GM18508 (cell line): ENCODE measurements around the gene PKMYT1.

ENCODE experiments used
- ATAC-seq: cut with Tn5 transposase; IDR thresholded peaks from one replicate; pipeline ENCODE4 v1.9.1; 2021; ENCODE audit warnings: moderate number of reproducible peaks; ENCODE audit not compliant: insufficient read depth, unreplicated experiment

PKMYT1 gene

DNA sequence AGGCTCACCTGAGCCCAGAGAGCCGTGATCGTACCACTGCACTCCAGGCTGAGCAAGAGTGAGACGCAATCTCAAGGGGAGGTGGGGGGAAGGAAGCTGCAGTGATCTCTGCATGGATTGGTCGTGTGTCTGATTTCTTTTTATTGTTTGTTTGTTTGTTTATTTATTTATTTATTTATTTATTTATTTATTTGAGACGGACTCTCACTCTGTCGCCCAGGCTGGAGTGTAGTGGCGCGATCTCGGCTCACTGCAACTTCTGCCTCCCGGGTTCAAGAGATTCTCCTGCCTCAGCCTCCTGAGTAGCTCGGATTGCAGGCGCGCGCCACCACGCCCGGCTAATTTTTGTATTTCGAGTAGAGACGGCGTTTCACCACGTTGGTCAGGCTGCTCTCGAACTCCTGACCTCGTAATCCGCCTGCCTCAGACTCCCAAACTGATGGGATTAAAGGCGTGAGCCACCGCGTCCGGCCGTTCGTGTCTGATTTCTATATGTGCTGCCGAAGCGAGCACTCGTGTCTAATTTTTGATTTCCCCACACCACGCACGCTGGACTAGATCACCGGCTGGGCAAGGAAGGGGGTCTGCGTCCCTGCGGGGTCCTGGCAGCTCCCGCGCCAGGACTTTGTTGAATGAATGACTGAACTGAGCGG is 39.5 kb upstream of the PKMYT1 start:
- ATAC-seq = no peak

DNA sequence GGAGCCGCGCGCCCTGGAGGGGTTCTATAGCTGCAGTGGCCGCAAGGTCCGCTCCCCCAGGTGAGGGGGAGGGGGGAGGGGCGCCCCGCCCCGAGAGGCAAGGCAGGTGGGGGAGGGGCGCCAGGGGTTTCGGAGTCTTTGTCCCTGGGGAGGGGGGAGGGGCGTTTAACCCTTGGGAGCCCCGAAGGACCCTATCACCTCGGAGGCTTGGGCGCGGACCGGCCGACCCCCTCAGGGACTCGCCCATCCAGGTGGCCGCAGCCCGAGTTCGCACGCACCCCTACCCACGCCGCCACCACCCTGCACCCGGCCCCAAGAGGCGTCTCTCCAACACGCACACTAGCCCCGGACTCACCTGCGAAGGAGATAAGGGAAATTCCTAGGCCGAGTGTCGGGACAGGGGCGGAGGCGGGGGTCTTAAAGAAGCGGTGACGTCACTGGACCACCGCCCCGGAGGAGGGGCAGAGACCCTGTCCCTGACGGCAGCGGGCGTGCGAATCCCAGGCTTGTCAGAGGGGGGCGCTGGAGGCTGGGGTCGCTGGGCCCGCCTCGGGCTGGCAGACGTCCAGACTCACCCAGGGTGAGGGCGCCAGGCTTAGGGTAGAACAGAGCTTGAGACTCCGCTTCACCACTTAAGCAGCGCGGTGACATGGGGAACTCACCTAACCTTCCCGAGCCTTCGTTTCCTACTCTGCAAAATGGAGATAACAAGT is 37.7 kb upstream of the PKMYT1 start, which contains the start of gene CLDN6:
Gene CLDN6, minus strand, starts transcription at position 390 of the 713 bp plus-strand sequence. CDS start 2,162 bp downstream, outside the sequence.
- no peak for ATAC-seq

DNA sequence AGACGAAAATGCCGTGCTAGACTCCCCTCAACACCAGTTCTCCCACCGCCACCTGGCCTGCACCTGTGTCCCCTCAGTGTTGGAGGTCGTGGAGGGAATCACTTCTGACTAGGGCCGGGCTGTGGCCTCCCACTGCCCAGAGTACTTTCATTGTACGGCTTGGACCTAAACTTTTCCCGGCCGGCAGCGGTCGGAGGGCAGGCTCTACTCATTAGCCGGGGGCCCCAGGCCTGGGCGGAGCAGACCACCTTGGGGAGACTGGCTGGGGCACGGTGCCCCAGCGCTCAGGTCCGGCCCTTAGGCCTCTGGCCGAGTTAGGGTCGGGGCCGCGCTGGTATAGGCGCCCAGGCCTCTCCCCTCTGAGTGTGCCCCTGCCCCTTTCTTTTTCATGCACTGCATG is 37.1 kb upstream of the PKMYT1 start:
- ATAC-seq = no peak

DNA sequence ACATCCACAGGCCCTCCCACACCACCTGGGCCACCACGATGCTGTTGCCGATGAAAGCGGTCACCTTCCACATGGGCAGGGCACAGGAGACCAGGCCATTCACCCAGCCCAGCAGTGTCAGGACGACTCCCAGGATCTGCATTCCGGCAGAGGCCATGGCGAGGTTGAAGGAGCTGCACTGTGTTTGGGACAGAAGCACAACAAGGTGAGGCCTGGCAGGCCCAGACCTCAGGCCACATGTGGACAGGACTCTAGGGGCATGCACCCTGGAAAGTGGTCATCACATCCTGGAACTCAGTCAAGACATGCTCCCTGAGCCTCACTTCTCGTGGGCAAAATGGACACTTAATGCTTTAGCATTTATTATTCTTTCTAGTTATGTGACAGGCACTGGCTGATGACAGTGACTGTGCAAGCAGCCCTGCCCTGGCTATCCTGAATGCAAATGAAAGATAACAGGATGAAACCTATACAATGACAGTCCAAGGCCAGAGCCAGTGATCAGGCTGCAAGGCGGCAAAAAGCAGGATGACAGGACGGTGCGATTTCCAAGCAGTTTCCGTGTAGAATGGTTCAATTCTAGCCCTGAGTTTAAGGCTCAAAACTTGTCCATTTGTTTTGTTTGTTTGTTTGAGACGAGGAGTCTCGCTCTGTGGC is 35.7 kb upstream of the PKMYT1 start:
- ATAC-seq = no peak

DNA sequence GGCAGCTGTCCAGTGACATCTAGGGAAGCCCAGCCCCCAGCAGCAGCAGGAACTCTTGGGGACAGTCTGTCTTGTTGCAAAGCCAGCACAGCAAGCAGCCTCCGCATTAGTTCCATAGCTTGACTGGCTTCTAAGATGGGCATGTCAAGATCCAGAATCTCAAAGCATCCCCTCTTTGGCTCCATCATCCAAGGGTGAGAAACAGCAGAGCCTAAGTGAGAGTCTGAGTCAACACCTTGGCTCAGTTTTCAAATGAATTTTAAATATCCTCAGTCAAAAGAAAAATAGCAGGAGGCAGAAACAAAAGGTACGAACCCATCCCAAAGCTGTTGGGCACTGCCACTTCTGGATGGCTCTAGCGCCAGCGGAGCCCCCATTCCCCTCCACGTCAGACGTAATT is 34.7 kb upstream of the PKMYT1 start:
- ATAC-seq = no peak

DNA sequence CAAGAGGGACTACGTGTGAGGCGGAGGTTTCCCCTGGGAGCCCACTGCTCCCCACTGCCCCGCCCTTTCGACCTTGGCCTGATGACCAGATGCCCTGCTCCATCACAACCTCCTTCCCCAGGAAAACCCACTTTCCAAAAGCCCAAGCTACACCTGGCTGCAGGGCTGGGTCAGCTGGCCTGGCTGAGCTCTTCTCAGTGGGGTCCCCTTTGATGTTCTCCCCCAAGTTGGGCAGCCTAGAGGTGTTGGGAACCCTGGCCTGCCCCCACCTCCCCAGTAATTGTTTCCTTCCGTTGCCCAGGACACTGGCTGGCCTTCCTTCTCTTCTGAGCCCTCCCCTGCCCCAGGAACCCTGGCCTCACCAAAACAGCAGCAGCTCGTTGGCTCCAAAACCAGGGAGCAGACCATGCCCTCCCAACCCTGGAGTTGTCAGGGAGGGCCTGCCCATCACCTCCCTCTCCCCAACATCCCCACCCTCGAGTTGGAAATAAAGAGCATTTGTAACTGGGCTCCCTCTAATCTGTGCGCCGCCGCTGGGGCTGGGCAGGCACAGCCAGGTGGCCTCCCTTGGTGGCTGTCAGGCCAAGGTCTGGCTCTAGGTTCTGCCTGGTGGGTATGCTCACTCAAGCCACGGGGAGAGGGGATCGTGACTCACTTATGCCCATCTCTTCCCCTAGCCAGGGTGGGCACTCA is 33.9 kb upstream of the PKMYT1 start:
- ATAC-seq = no peak

DNA sequence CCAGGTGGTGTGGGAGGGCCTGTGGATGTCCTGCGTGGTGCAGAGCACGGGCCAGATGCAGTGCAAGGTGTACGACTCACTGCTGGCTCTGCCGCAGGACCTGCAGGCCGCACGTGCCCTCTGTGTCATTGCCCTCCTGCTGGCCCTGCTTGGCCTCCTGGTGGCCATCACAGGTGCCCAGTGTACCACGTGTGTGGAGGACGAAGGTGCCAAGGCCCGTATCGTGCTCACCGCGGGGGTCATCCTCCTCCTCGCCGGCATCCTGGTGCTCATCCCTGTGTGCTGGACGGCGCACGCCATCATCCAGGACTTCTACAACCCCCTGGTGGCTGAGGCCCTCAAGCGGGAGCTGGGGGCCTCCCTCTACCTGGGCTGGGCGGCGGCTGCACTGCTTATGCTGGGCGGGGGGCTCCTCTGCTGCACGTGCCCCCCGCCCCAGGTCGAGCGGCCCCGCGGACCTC is 33.3 kb upstream of the PKMYT1 start:
- ATAC-seq = no peak

DNA sequence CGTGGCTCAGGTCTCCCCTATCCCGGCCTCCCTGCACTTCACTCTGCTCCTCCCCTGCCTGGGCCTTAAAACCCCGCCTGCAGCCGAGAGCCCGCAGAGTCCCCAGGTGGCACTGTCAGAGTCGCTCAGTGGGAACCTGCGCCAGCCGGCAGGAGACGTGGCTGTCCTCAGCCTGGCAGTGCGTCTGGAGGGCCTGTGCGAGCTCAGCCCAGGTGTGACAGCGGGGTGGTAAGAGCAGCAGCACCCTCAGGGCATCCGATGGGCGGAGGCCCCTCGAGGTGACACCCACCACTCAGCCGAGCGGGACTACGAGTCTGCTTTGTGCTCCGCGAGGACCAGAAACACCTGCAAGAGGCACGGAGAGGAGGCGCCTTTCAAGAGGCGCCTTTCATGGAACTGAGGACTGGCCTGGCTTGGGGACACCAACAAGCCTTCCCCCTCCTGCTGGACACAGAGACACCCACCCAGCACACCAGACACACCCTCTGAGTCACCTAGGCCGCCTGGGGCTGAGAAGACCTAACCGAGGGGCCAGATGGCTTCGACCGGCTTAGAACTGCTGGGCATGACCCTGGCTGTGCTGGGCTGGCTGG is 32.7 kb upstream of the PKMYT1 start, which contains the start of gene CLDN9:
Gene CLDN9, plus strand, starts transcription at position 96 of the 593 bp plus-strand sequence. Its CDS starts 440 bp downstream, at position 536.
- no peak for ATAC-seq

DNA sequence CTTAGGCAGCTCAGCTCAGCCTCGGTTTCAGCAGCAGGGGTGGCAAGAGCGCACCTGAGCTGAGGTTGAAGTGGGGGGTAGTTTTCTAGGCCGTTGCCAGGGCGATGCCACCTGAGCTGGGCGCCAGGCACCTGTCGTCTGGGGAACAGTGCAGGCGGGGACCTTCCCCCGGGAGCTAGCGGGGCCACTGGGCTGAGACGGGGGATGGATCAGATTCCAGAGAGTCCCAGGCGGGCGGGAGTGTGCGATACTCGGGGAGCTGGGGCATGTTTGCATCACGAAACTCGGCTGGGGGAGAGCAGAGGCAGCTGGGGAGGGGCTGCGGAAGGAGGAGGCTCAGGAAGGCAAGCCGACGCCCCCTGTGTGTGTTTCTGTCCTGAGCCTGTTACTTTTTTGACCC is 32.0 kb upstream of the PKMYT1 start:
- ATAC-seq = no peak

DNA sequence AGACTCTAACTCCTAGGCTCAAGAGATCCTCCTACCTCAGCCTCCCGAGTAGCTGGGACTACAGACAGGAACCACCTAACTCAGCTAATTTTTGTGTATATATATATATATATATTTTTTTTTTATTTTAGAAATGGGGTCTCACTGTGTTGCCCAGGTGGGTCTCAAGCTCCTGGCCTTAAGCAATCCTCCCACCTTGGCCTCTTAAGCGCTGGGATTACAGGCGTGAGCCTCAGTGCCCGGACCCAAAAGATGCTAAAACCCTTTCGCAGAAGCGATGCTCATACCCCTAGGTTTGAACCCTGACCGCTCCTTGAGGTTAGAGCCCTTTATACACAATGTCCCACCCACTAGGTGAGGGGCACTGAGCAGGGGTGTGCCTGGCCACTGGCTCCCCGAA is 30.3 kb upstream of the PKMYT1 start:
- no peak for ATAC-seq

DNA sequence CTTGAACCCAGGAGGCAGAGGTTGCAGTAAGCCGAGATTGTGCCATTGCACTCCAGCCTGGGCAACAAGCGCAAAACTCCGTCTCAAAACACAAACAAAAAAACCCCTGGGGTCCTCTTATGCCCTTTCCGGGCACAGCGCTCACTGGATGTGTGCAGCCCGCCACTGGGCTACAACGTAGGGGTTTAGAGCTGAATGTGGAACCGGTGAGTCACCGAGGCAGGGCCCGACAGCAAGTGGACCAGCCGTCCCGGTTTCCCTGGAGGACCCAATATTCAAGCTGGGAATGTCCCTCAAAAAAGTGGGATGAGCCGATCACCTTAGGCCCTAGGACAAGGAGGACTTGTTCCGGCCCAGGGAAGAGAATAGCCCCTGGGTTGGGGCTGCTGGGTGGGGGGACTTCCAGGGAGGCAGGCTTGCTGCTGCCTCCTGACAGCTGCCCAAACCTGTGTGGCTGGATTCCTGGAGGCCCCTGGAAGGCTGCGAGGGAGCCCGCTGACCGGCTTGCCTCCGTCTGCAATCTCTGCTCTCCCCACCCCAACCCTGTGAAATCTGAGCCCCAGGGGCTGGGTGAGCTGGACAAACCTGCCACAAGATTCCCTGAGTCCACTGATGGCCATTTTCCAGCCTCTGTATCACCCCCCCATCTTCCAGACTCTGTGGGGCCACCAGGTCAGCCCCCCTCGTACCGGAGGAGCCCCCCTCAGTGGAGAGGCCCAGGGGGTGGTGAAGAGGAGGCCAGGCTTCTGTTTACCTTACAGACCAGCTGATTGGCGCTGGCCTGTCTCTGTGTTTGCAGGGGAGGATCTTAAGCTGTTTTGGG is 29.5 kb upstream of the PKMYT1 start:
- no peak for ATAC-seq

DNA sequence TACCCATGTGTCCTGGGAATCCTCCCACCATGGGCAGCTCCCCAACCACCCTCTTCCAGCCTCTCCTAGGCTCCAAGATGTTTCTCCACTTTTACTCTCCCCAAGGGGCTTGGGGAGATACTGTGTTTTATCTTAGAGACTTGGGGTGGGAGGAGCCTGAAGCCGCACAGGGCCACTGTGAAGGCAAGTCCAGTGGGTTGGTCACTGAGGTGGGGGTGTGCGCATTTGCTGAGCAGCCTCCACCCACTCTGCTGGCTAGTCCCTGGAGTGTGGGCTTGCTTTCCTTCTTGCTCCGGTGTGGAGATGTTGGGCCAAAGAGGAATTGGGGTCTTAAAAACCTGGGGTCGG is 28.4 kb upstream of the PKMYT1 start:
- ATAC-seq = no peak

DNA sequence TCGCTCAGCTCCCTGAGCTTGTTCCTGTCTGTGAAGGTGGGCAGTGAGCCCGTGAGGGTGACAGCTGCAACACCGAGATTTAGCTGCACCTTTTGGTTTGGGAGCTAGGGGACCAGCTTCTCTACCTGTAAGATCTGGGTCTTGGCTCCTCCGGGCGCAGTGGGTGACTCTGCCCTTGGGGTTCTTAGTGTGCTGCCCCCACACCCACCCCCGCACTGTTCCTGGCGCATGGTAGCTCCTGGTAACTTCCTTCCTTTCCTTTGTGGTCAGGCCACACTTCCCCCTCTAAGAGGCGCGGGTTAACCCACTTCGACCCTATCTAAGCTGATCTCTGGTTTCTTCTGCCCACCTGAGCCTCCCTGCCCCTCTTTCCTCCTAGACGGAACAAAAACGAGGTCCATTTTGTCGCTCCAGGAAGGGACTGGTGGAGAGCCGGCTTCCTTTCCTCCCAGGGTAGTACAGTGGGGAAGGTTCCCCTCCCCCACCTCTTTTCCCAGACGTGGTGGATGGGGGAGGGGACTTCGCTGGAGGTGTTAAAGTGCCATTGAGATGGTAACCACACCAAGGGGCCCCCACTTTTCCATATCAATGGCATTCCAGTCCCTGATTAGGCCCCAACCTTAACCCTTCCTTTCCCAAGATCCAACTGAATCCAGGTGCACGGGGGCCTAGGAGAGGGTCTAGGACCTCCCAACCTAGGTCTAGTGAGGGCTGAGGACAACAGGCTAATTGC is 27.9 kb upstream of the PKMYT1 start:
- no peak for ATAC-seq

DNA sequence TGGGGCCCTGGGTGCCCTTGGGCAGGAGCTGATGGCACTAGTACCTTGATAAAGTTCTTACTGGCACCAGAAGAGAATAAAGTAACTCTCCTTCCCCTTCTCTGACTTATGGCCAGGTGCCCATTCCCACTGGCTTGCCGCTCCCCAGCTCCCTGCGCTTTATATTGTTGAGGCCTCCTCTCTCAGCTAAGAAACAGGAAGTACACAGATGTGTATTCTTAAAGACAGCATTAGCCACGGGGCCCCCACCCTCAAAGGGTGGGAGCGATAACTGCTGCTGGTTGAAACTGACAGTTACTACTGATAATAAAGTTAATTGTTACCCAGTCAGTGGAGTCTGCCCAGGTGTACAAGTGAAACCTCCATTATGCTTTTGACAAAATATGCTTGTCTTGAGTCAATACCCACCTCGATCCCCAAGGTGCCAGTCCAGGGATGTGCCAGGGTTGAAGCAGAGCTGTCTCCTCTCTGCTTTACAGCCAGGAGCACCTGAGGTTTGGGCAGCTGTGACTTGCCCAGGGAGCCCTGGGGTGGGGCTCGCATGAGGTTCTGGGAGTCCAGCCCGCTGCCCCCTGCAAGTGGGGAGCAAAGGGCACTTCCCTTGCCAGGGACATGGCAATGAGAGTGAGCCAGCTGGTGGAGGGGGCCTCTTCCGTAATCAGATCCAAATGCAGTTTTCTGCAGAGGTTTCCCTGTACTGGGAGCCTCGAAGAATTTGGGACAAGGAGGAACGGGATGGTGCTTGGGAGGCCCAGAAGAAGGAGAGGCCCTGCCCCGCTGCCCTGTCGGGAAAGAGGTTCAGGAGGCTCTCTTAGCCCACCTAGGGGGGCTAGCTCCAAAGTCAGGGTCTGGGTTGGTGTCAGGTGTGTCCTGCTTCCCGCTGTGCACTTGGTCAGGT is 27.1 kb upstream of the PKMYT1 start:
- ATAC-seq = no peak

DNA sequence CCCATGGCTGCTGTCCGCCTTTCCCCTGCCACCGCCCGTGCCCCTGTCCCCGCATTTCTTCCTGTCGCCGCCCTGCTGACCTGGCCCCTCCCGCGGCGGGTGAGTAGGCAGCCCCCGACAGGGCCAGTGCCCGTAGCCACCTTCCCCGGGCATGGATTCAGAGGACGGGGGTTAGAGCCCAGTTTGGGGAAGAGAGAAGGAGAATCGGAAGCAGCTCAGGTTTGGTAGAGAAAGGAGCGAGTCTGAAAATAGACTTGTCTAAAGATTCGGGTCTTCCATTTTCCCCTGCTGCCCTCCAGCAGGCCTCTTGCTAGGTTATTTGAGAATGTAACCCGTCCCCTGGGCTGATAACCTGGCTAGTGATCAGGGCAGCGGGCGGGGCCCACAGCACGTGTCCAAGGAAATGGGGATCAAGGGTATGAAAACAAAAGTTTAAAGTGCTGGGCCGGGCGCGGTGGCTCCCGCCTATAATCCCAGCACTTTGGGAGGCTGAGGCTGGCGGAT is 24.6 kb upstream of the PKMYT1 start:
- no peak for ATAC-seq

DNA sequence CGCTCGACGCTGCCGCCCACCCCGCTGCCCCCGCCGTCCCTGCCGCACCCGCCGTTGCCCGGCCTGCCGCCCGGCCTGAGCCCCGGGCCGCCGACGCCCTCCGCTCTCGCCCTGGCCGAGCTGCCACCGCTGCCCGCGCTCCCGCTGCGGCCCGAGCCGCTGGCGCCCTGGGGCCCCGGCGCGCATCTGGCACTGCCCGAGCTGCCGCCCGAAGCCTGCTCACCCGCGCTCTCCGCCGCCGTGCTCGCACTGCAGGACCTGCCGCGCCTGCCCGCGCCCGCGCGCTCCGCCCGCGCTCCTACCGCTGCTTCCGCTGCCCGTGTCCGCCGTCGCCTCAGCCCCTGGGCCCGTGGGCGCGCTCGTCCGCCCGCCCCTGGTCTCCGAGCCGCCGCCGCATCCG is 24.1 kb upstream of the PKMYT1 start:
- ATAC-seq = no peak

DNA sequence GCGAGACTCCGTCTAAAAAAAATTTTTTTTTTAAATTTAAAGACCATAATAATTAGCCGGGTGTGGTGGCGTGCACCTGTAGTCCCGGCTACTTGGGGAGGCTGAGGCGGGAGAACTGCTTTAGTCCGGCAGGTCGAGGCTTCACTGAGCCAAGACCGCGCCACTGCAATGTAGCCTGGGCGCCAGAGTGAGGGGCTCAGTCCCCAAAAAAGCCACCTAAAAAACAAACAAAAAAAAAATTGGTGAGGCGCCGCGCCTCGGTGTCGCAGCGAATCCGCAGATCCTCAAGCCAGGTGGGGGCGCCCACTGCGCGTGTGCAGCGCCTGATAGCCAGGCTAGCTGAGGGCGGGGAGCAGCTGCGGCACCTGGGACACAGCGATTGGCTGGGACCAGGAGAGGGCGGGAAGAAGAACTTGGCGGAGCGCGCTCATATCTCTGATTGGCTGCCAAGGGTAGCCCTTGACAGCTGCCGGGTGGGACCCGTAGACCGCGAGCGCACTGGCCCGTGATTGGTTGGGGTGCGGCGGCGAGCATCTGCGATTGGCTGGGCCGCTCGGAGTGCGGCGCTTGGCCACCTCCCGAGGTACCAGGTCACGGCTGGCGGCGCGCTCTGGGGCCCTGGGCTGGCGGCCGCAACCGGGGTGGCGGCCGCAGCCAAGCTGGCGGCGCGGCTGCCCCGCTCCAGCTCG is 23.5 kb upstream of the PKMYT1 start:
- ATAC-seq = peak; percentile 88
